OCI-LY7 (cell line): ENCODE measurements around the gene GALNT12.

Source experiments
- EZH2phosphoT487 ChIP-seq: fragments of 200-600 bp; sonication (generic); IDR thresholded peaks from 2 replicates; pipeline ENCODE4 v1.6.1; 2018; ENCODE audit warnings: low read depth, borderline replicate concordance, mild to moderate bottlenecking, mixed run types, antibody characterized with exemption, low read length, moderate library complexity, mixed read lengths
- TF ChIP-seq, protein P1 (sequence below): fragments of 200-600 bp; sonication (generic); conservative IDR thresholded peaks from 2 replicates; pipeline ENCODE4 v1.5.1; 2014; ENCODE audit warnings: mild to moderate bottlenecking, antibody characterized with exemption, low read length, moderate library complexity, mixed read lengths

DNA sequence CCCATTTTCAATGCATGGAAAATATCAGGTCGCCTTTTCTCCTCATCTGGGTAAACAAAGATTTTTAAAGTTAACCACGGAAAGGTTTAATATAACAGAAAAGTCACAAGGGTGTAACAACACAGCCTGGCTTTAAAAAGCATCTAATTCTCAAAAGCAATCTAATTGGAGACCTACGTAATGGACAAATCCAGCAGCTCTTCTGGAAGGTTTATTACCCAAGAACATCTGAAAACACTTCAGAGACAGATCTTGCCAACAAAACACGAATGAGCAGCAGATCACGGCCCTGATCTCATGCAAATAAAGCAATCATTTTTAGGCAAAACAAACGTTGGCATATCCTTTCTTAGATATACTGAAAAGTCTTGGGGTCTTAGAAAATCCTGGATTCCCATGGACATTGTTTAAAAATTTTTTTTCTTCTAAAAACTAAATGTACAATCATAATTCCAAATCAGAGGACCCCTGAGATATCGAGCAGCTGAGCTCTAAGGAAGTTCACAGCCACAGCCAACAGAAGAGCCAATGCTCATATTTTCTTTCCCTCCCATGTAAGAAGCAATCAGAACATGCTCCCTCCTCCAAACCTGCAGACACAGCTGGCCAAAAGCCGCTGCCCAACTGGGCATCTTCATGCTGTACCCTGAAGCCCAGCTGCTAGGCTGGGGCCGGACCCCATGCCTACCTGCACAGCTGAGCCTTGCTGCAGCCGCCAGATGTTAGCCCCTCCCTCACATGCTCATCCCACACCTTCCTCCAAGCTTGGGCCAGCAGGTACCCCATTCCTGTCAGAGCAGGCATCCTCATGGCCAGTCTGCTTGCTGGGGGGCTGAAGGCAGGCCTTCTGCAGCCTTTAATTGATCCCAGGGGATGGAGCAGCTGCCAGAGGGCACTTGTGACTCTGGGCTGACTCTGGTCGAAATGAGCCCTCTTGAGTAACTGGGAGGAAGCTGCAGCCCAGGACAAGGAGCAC lies 22.4 kb upstream of the GALNT12 start:
- TF ChIP-seq, protein P1, sequence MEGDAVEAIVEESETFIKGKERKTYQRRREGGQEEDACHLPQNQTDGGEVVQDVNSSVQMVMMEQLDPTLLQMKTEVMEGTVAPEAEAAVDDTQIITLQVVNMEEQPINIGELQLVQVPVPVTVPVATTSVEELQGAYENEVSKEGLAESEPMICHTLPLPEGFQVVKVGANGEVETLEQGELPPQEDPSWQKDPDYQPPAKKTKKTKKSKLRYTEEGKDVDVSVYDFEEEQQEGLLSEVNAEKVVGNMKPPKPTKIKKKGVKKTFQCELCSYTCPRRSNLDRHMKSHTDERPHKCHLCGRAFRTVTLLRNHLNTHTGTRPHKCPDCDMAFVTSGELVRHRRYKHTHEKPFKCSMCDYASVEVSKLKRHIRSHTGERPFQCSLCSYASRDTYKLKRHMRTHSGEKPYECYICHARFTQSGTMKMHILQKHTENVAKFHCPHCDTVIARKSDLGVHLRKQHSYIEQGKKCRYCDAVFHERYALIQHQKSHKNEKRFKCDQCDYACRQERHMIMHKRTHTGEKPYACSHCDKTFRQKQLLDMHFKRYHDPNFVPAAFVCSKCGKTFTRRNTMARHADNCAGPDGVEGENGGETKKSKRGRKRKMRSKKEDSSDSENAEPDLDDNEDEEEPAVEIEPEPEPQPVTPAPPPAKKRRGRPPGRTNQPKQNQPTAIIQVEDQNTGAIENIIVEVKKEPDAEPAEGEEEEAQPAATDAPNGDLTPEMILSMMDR: no peak
- no peak for TF ChIP-seq EZH2phosphoT487
